GM10266 (cell line): ENCODE data around the gene CST4.

Source experiments
- DNase-seq: peaks from one replicate; pipeline ENCODE4 v3.0.0; 2012; ENCODE audit errors: extremely low spot score
- CTCF ChIP-seq: IDR thresholded peaks from 2 replicates; pipeline ENCODE4 v1.5.1; 2012; ENCODE audit warnings: mild to moderate bottlenecking, low read depth; ENCODE audit not compliant: control insufficient read depth, insufficient read depth; ENCODE audit errors: missing control alignments

Gene CST4

GRCh38 chr20:23656372-23656771, 32.5 kb downstream of the CST4 start:
- no peak for DNase-seq
- no peak for TF ChIP-seq CTCF

GRCh38 chr20:23655491-23656211, 33.2 kb downstream of the CST4 start:
- no peak for TF ChIP-seq CTCF
- no peak for DNase-seq

- no peak for TF ChIP-seq CTCF
- DNase-seq: no peak
Observed at GRCh38 chr20:23654717-23655116, 34.1 kb downstream of the CST4 start.

GRCh38 chr20:23654000-23654399, 34.8 kb downstream of the CST4 start:
- no peak for DNase-seq

GRCh38 chr20:23653400-23653938, 35.4 kb downstream of the CST4 start:
- no peak for TF ChIP-seq CTCF
- DNase-seq: no peak

More at GRCh38 chr20:23654000-23654399, 34.8 kb downstream of the CST4 start:
- TF ChIP-seq CTCF: no peak

- DNase-seq: no peak
- no peak for TF ChIP-seq CTCF
Observed at GRCh38 chr20:23652926-23653325, 35.9 kb downstream of the CST4 start.

GRCh38 chr20:23652371-23652770, 36.5 kb downstream of the CST4 start:
- no peak for TF ChIP-seq CTCF
- DNase-seq: no peak
